ENCODE results near the gene KYAT1. TPM values are rescaled to one million over a fixed set of nuclear protein-coding genes. Genes with fewer than 3 reads are reported as not detected.
A peak's percentile ranks its signal among the peaks of the same experiment; 100 is the strongest.

Gene KYAT1
- total RNA-seq, 1 experiment from 2014 or later: 14.6 TPM

GRCh38 chr9:128846680-128847030 is 35.1 kb downstream of the KYAT1 start:
- Histone ChIP-seq H2AK5ac (ENCODE audit: insufficient read length, low read length) (no peak overlapping the region), H3K56ac (ENCODE audit: insufficient read length, low read depth, low read length) (no peak overlapping the region), H3K4me2 (ENCODE audit: insufficient read depth, insufficient read length, low read length) (no peak overlapping the region), H3K27ac (ENCODE audit: insufficient read length, low read depth, low read length) (no peak overlapping the region), H2BK5ac (ENCODE audit: insufficient read length, low read length) (no peak overlapping the region), H3K9me3 (ENCODE audit: control insufficient read depth, low read depth, low read length) (no peaks in the 10 kb centered on the region), H2BK120ac (ENCODE audit: low read depth, low read length, poor library complexity, severe bottlenecking) (no peak overlapping the region), H4K20me1 (ENCODE audit: control insufficient read depth, insufficient read depth, insufficient read length) (no peaks in the 10 kb centered on the region), H3K9ac (ENCODE audit: extremely low read depth, insufficient read length, low read length) (no peak overlapping the region), H4K5ac (ENCODE audit: insufficient read length, low read depth, low read length) (no peak overlapping the region), H3K18ac (ENCODE audit: insufficient read length, low read depth, low read length) (no peak overlapping the region), H4K8ac (replicated peaks; ENCODE audit: insufficient read length, low read depth, low read length) (no peak overlapping the region), H2BK15ac (ENCODE audit: low read depth, low read length) (no peak overlapping the region), H3K4ac (ENCODE audit: low read depth, low read length) (no peak overlapping the region), H2BK20ac (ENCODE audit: low read depth, low read length, poor library complexity, severe bottlenecking) (no peak overlapping the region), H2BK12ac (ENCODE audit: insufficient read length, low read depth, low read length) (no peak overlapping the region), H3K14ac (ENCODE audit: insufficient read depth, low read length) (no peak overlapping the region), H3K79me2 (ENCODE audit: insufficient read depth, low read length) (no peaks in the 10 kb centered on the region), H3K23ac (ENCODE audit: insufficient read length, low read depth, low read length) (no peak overlapping the region), H3K4me1 (ENCODE audit: insufficient read depth, low read length) (no peaks in the 10 kb centered on the region), H2AFZ (ENCODE audit: low read length) (no peak overlapping the region), H3T11ph (ENCODE audit: low read length) (no peak overlapping the region), H4K91ac (ENCODE audit: insufficient read length, low read depth, low read length) (no peak overlapping the region), H3K23me2 (ENCODE audit: insufficient read length, low read depth, low read length, poor library complexity, severe bottlenecking) (no peaks in the 10 kb centered on the region), H3K79me1 (ENCODE audit: insufficient read depth, low read depth, low read length, poor library complexity, severe bottlenecking) (no peaks in the 10 kb centered on the region), H3K27me3 (ENCODE audit: insufficient read depth, low read length) (no peaks in the 10 kb centered on the region)
- no peak overlapping the region for H3K4me3 Mint-ChIP-seq
- no peak for DNase-seq
- peaks cover 4 to 5% of the 10 kb centered on the region in 2 experiments; a peak in 2 of 4 replicates for H3K4me1 Mint-ChIP-seq
- peaks cover 24 to 31% (median 30%) of the 10 kb centered on the region in 3 experiments for H3K36me3 Mint-ChIP-seq (ENCODE audit: insufficient read depth in 1 of 3, low read depth in 3 of 3)
- peak overlapping the region in 1 of 3 experiments; percentile 40; a peak in 1 of 7 replicates for H3K27ac Mint-ChIP-seq
- peaks cover 21 to 22% of the 10 kb centered on the region in 2 experiments for H3K9me3 Mint-ChIP-seq
- TF ChIP-seq CTCF (conservative IDR thresholded peaks at IDR 0.05): no peak
- no peaks in the 10 kb centered on the region for H3K27me3 Mint-ChIP-seq (ENCODE audit: low read depth)
- no CpG with 5 or more reads among the region's 3 CpGs for whole genome bisulfite sequencing (ENCODE audit: extremely low coverage, insufficient read length, low lambda C conversion rate)
